Measurements from ENCODE around the gene FCF1.

The FCF1 gene

GRCh38 chr14:74771399-74771798 lies 58.5 kb downstream of the FCF1 start:
- no peak for FAIRE-seq

- FAIRE-seq = no peak
These were observed 71.7 kb downstream of the FCF1 start for GRCh38 chr14:74784634-74785033.

GRCh38 chr14:74785056-74785613 lies 72.2 kb downstream of the FCF1 start:
- no peak for FAIRE-seq

GRCh38 chr14:74786796-74787315 lies 73.9 kb downstream of the FCF1 start:
- no peak for FAIRE-seq

Data from islet of Langerhans (tissue), 1 donor.